Neural cell (in vitro differentiated cells): ENCODE results near the gene SHMT1. TPM values are rescaled to one million over a fixed set of nuclear protein-coding genes. Genes with fewer than 3 reads are reported as not detected.

Experiments used
- H2AFZ ChIP-seq: fragments of 200-600, 300-800 bp; sonication (generic), shearing (Covaris generic); 2 replicates; pipeline ENCODE4 v1.6.0; 2014; ENCODE audit warnings: low read depth, mild to moderate bottlenecking, antibody characterized with exemption, low read length, moderate library complexity
- H3F3A ChIP-seq: fragments of 200-600 bp; shearing (Covaris generic); 2 replicates; pipeline ENCODE4 v1.6.1; 2016; ENCODE audit warnings: mild to moderate bottlenecking, moderate library complexity, mixed read lengths, antibody characterized with exemption, low read length; ENCODE audit not compliant: insufficient read depth, poor library complexity, severe bottlenecking
- H3K27ac ChIP-seq: fragments of 200-600, 300-800 bp; sonication (generic), shearing (Covaris generic); 2 replicates; pipeline ENCODE4 v1.5.1; 2014; ENCODE audit warnings: mild to moderate bottlenecking, low read length, moderate library complexity
- H3K27me3 ChIP-seq: fragments of 300-800, 200-600 bp; sonication (generic), shearing (Covaris generic); 2 replicates; pipeline ENCODE4 v1.6.0; 2014; ENCODE audit warnings: mild to moderate bottlenecking, low read depth, low read length, moderate library complexity; ENCODE audit not compliant: insufficient read depth
- H3K36me3 ChIP-seq: fragments of 300-800, 200-600 bp; sonication (generic), shearing (Covaris generic); 2 replicates; pipeline ENCODE4 v1.5.1; 2014; ENCODE audit warnings: mild to moderate bottlenecking, antibody characterized with exemption, low read length, moderate library complexity; ENCODE audit not compliant: insufficient read depth
- H3K4me2 ChIP-seq: fragments of 300-800, 200-600 bp; sonication (generic), shearing (Covaris generic); 2 replicates; pipeline ENCODE4 v1.6.0; 2014; ENCODE audit warnings: mild to moderate bottlenecking, low read length
- H3K4me3 ChIP-seq: fragments of 300-800, 200-600 bp; sonication (generic), shearing (Covaris generic); 2 replicates; pipeline ENCODE4 v1.5.1; 2014; ENCODE audit warnings: mild to moderate bottlenecking, low read length, moderate library complexity
- H3K79me2 ChIP-seq: fragments of 200-600 bp; shearing (Covaris generic); replicated peaks from 2 replicates; pipeline ENCODE4 v1.6.0; 2014; ENCODE audit warnings: mild to moderate bottlenecking, low read length, moderate library complexity; ENCODE audit not compliant: insufficient read depth
- H3K9ac ChIP-seq: fragments of 300-800, 200-600 bp; sonication (generic), shearing (Covaris generic); 2 replicates; pipeline ENCODE4 v1.6.1; 2016; ENCODE audit warnings: mild to moderate bottlenecking, low read length, mixed read lengths
- H3K9me2 ChIP-seq: fragments of 200-600 bp; shearing (Covaris generic); 2 replicates; pipeline ENCODE4 v1.6.1; 2016; ENCODE audit warnings: mild to moderate bottlenecking, low read length, mixed read lengths; ENCODE audit not compliant: insufficient read depth
- H3K9me3 ChIP-seq: fragments of 200-600, 300-800 bp; sonication (generic), shearing (Covaris generic); 2 replicates; pipeline ENCODE4 v1.6.1; 2016; ENCODE audit warnings: mild to moderate bottlenecking, mixed run types, low read length, moderate library complexity, mixed read lengths
- H4K20me1 ChIP-seq: fragments of 200-600 bp; shearing (Covaris generic); 2 replicates; pipeline ENCODE4 v1.6.1; 2016; ENCODE audit warnings: mild to moderate bottlenecking, mixed run types; ENCODE audit not compliant: insufficient read depth
- CTCF ChIP-seq: fragments of 450-650 bp; IDR thresholded peaks from 2 replicates; pipeline ENCODE4 v1.5.1; 2014; ENCODE audit warnings: antibody characterized with exemption, mild to moderate bottlenecking, moderate library complexity; ENCODE audit not compliant: poor library complexity, severe bottlenecking
- EP300 ChIP-seq: fragments of 450-650 bp; conservative IDR thresholded peaks from 2 replicates; pipeline ENCODE4 v1.6.1; 2014; ENCODE audit warnings: antibody characterized with exemption, mild to moderate bottlenecking, moderate library complexity; ENCODE audit not compliant: poor library complexity, severe bottlenecking
- EZH2 ChIP-seq: fragments of 200-600, 300-800 bp; shearing (Covaris generic), sonication (generic); IDR thresholded peaks from 2 replicates; pipeline ENCODE4 v1.6.1; 2014; ENCODE audit warnings: antibody characterized with exemption, low read length, borderline replicate concordance, mild to moderate bottlenecking; ENCODE audit not compliant: insufficient read depth, poor library complexity, severe bottlenecking
- MXI1 ChIP-seq: fragments of 450-650 bp; conservative IDR thresholded peaks from 2 replicates; pipeline ENCODE4 v1.6.1; 2014; ENCODE audit warnings: antibody characterized with exemption, mild to moderate bottlenecking; ENCODE audit not compliant: poor library complexity, severe bottlenecking
- POLR2AphosphoS5 ChIP-seq: IDR thresholded peaks from 2 replicates; pipeline ENCODE4 v1.6.1; 2012
- RAD21 ChIP-seq: fragments of 450-650 bp; conservative IDR thresholded peaks from 2 replicates; pipeline ENCODE4 v1.6.1; 2014; ENCODE audit warnings: antibody characterized with exemption, mild to moderate bottlenecking, moderate library complexity
- REST ChIP-seq: IDR thresholded peaks from 2 replicates; pipeline ENCODE4 v1.6.1; 2012; ENCODE audit warnings: borderline replicate concordance
- SMC3 ChIP-seq: fragments of 450-650 bp; conservative IDR thresholded peaks from 2 replicates; pipeline ENCODE4 v1.6.1; 2014; ENCODE audit warnings: antibody characterized with exemption, mild to moderate bottlenecking, moderate library complexity; ENCODE audit not compliant: poor library complexity
- TAF1 ChIP-seq: IDR thresholded peaks from 2 replicates; pipeline ENCODE4 v1.6.1; 2012; ENCODE audit warnings: low read depth
- polyA plus RNA-seq: library from polyadenylated mRNA; depleted of rRNA; stranded (reverse); fragments of >200 nt; gene quantifications from 2 replicates; pipeline ENCODE4 v1.2.3, GENCODE V29; 2014

SHMT1 gene
- polyA plus RNA-seq, 1 donor from 2014 or later = 4.5 TPM

GRCh38 chr17:18328643-18329204 lies 34.6 kb downstream of the SHMT1 start:
- TF ChIP-seq TAF1 = no peak
- no peak for TF ChIP-seq RAD21
- TF ChIP-seq EZH2 = no peak
- no peak for TF ChIP-seq CTCF
- no peak for TF ChIP-seq POLR2AphosphoS5
- no peak for TF ChIP-seq EP300
- no peak for TF ChIP-seq SMC3
- no peak for TF ChIP-seq MXI1
- Histone ChIP-seq H3K4me3 (no peak overlapping the region), H3K27me3 (no peaks in the 10 kb centered on the region), H3K4me2 (no peak overlapping the region), H3K27ac (no peak overlapping the region), H3K36me3 (no peaks in the 10 kb centered on the region), H4K20me1 (no peaks in the 10 kb centered on the region), H3K9me3 (no peaks in the 10 kb centered on the region), H3K9me2 (no peaks in the 10 kb centered on the region), H3F3A (no peaks in the 10 kb centered on the region), H2AFZ (no peak overlapping the region), H3K79me2 (no peaks in the 10 kb centered on the region), H3K9ac (no peak overlapping the region)

- H3K9me3 ChIP-seq = no peaks in the 10 kb centered on the region
- H2AFZ ChIP-seq = no peak overlapping the region
- no peaks in the 10 kb centered on the region for H4K20me1 ChIP-seq
- H3K79me2 ChIP-seq = no peaks in the 10 kb centered on the region
- TF ChIP-seq RAD21 (no peak), EP300 (no peak), MXI1 (no peak), EZH2 (no peak), TAF1 (no peak), SMC3 (no peak), CTCF (no peak), REST (no peak)
- H3K4me2 ChIP-seq = no peak overlapping the region
- no peaks in the 10 kb centered on the region for H3F3A ChIP-seq
- no peaks in the 10 kb centered on the region for H3K9me2 ChIP-seq
- no peaks in the 10 kb centered on the region for H3K36me3 ChIP-seq
- no peak overlapping the region for H3K4me3 ChIP-seq
- no peak overlapping the region for H3K27ac ChIP-seq
- H3K27me3 ChIP-seq = no peaks in the 10 kb centered on the region
- no peak overlapping the region for H3K9ac ChIP-seq
These were observed 35.8 kb downstream of the SHMT1 start for GRCh38 chr17:18327556-18327955.
